IMR-90 (cell line): ENCODE measurements around the gene SCARB1. TPM values are rescaled to one million over a fixed set of nuclear protein-coding genes. Genes with fewer than 3 reads are reported as not detected.

Experiments
- ATAC-seq: fragments of 200-7000 bp; cut with Tn5 transposase; 2 replicates; pipeline ENCODE4 v1.9.1; 2020; ENCODE audit warnings: low read depth, mild to moderate bottlenecking, moderate library complexity
- BruUV-seq: library from RNA; stranded (reverse); fragments of 400-500 nt; replicated peaks from 2 replicates; lab custom pipeline; 2021; lab: Mats Ljungman, UMichigan
- CTCF ChIA-PET: fragments of 300-600 bp; formaldehyde crosslinking; extraction: SDS; loops from one replicate; lab custom pipeline; 2021; ENCODE audit warnings: antibody characterized with exemption; lab: Yijun Ruan, JAX
- POLR2A ChIA-PET: fragments of 300-600 bp; sonication (Branson Sonifier 250); formaldehyde crosslinking; loops from one replicate; lab custom pipeline; 2022; ENCODE audit warnings: antibody characterized with exemption; ENCODE audit not compliant: unreplicated experiment; lab: Charles Lee
- DNase-seq: peaks from one replicate; pipeline ENCODE4 v3.0.0; 2013
- H2AFZ ChIP-seq: replicated peaks from 2 replicates; pipeline ENCODE3; 2013; ENCODE audit warnings: low read length, mild to moderate bottlenecking; ENCODE audit not compliant: poor library complexity
- H2AK5ac ChIP-seq: 2 replicates; pipeline ENCODE4 v1.6.1; 2013; ENCODE audit warnings: low read depth, low read length, inconsistent platforms
- H2AK9ac ChIP-seq: replicated peaks from 2 replicates; pipeline ENCODE3; 2013; ENCODE audit warnings: mild to moderate bottlenecking, low read depth, low read length, moderate library complexity; ENCODE audit not compliant: poor library complexity
- H2BK120ac ChIP-seq: 2 replicates; pipeline ENCODE4 v1.6.1; 2013; ENCODE audit warnings: low read depth, low read length, inconsistent platforms
- H2BK15ac ChIP-seq: 3 replicates; pipeline ENCODE4 v1.6.1; 2013; ENCODE audit warnings: low read depth, low read length, inconsistent platforms
- H2BK20ac ChIP-seq: 2 replicates; pipeline ENCODE4 v1.6.1; 2013; ENCODE audit warnings: low read depth, mild to moderate bottlenecking, inconsistent platforms, low read length, moderate library complexity
- H2BK5ac ChIP-seq: 2 replicates; pipeline ENCODE4 v1.6.1; 2013; ENCODE audit warnings: mild to moderate bottlenecking, low read depth, low read length, inconsistent platforms; ENCODE audit not compliant: poor library complexity, severe bottlenecking
- H3K14ac ChIP-seq: replicated peaks from 2 replicates; pipeline ENCODE4 v1.6.1; 2013; ENCODE audit warnings: low read depth, low read length, inconsistent platforms
- H3K18ac ChIP-seq: 2 replicates; pipeline ENCODE4 v1.6.1; 2013; ENCODE audit warnings: low read depth, low read length, control low read depth
- H3K23ac ChIP-seq: 2 replicates; pipeline ENCODE4 v1.6.1; 2013; ENCODE audit warnings: low read depth, low read length, inconsistent platforms
- H3K27ac ChIP-seq: 2 replicates; pipeline ENCODE4 v1.5.1; 2013; ENCODE audit warnings: mild to moderate bottlenecking, control low read depth, low read length; ENCODE audit not compliant: insufficient read depth
- H3K27me3 ChIP-seq: 2 replicates; pipeline ENCODE4 v1.6.1; 2013; ENCODE audit warnings: low read length; ENCODE audit not compliant: control insufficient read depth, insufficient read depth
- H3K36me3 ChIP-seq: 2 replicates; pipeline ENCODE4 v1.6.1; 2013; ENCODE audit warnings: low read length, mixed read lengths; ENCODE audit not compliant: control insufficient read depth, insufficient read depth
- H3K4ac ChIP-seq: 2 replicates; pipeline ENCODE4 v1.6.1; 2013; ENCODE audit warnings: low read depth, low read length, inconsistent platforms
- H3K4me1 ChIP-seq: 2 replicates; pipeline ENCODE4 v1.6.1; 2013; ENCODE audit warnings: low read length, mixed read lengths; ENCODE audit not compliant: control insufficient read depth, insufficient read depth
- H3K4me2 ChIP-seq: 2 replicates; pipeline ENCODE4 v1.6.1; 2013; ENCODE audit warnings: low read depth, mild to moderate bottlenecking, control low read depth, low read length, moderate library complexity
- H3K4me3 ChIP-seq: 2 replicates; pipeline ENCODE4 v1.5.1; 2013; ENCODE audit warnings: low read depth, mild to moderate bottlenecking, control low read depth, low read length, moderate library complexity; ENCODE audit not compliant: insufficient read depth
- H3K56ac ChIP-seq: 2 replicates; pipeline ENCODE4 v1.6.1; 2013; ENCODE audit warnings: low read length, inconsistent platforms; ENCODE audit not compliant: insufficient read depth; ENCODE audit errors: extremely low read depth
- H3K79me1 ChIP-seq, 2 experiments: 2 replicates each; pipeline ENCODE4 v1.6.1; 2013; ENCODE audit warnings: low read length in 2 of 2, inconsistent platforms in 1 of 2, low read depth in 1 of 2
- H3K9ac ChIP-seq: 2 replicates; pipeline ENCODE4 v1.6.1; 2013; ENCODE audit warnings: low read depth, low read length, control low read depth
- H3K9me1 ChIP-seq: 2 replicates; pipeline ENCODE4 v1.6.1; 2013; ENCODE audit warnings: low read length, inconsistent platforms; ENCODE audit not compliant: insufficient read depth
- H3K9me3 ChIP-seq: 2 replicates; pipeline ENCODE4 v1.6.1; 2013; ENCODE audit warnings: low read length; ENCODE audit not compliant: control insufficient read depth, insufficient read depth
- H4K20me1 ChIP-seq: 2 replicates; pipeline ENCODE4 v1.6.1; 2013; ENCODE audit warnings: low read length, inconsistent platforms; ENCODE audit not compliant: insufficient read depth
- H4K5ac ChIP-seq: 2 replicates; pipeline ENCODE4 v1.6.1; 2013; ENCODE audit warnings: mild to moderate bottlenecking, low read depth, low read length, control low read depth
- H4K8ac ChIP-seq, 2 experiments: 2 replicates each; pipeline ENCODE4 v1.6.1; 2013; ENCODE audit warnings: low read depth in 2 of 2, low read length in 2 of 2, control low read depth in 1 of 2, inconsistent platforms in 1 of 2
- H4K91ac ChIP-seq: 2 replicates; pipeline ENCODE4 v1.6.1; 2013; ENCODE audit warnings: low read depth, low read length, inconsistent platforms; ENCODE audit not compliant: insufficient read depth
- BHLHE40 ChIP-seq: fragments of 150-350 bp; IDR thresholded peaks from 2 replicates; pipeline ENCODE4 v1.6.1; 2016; ENCODE audit warnings: mild to moderate bottlenecking, low read depth, low read length
- CEBPB ChIP-seq: IDR thresholded peaks from 2 replicates; pipeline ENCODE4 v1.6.1; 2012; ENCODE audit warnings: low read depth, low read length, improper control_type of control experiment
- FOS ChIP-seq: fragments of 150-350 bp; IDR thresholded peaks from 2 replicates; pipeline ENCODE4 v1.6.1; 2016; ENCODE audit warnings: low read depth, low read length
- MAFK ChIP-seq: IDR thresholded peaks from 2 replicates; pipeline ENCODE4 v1.6.1; 2012; ENCODE audit warnings: low read depth, low read length, improper control_type of control experiment
- MAZ ChIP-seq: IDR thresholded peaks from 2 replicates; pipeline ENCODE4 v1.6.1; 2012; ENCODE audit warnings: low read depth, mild to moderate bottlenecking, low read length, improper control_type of control experiment, moderate library complexity, borderline replicate concordance
- MXI1 ChIP-seq: IDR thresholded peaks from 2 replicates; pipeline ENCODE4 v1.6.1; 2012; ENCODE audit warnings: low read depth, mild to moderate bottlenecking, low read length, moderate library complexity, borderline replicate concordance
- NFE2L2 ChIP-seq: fragments of 150-350 bp; IDR thresholded peaks from 2 replicates; pipeline ENCODE4 v1.6.1; 2016; ENCODE audit warnings: low read depth, mild to moderate bottlenecking, low read length
- POLR2A ChIP-seq: IDR thresholded peaks from 2 replicates; pipeline ENCODE4 v1.6.1; 2012; ENCODE audit warnings: mild to moderate bottlenecking, low read depth, low read length
- RCOR1 ChIP-seq: IDR thresholded peaks from 2 replicates; pipeline ENCODE4 v1.6.1; 2012; ENCODE audit warnings: mild to moderate bottlenecking, low read length, improper control_type of control experiment; ENCODE audit not compliant: insufficient replicate concordance
- RFX5 ChIP-seq: IDR thresholded peaks from 2 replicates; pipeline ENCODE4 v1.8.0; 2012; ENCODE audit warnings: low read depth, mild to moderate bottlenecking, low read length, moderate library complexity
- SMC3 ChIP-seq: fragments of 150-350 bp; IDR thresholded peaks from 2 replicates; pipeline ENCODE4 v1.6.1; 2016; ENCODE audit warnings: low read depth, mild to moderate bottlenecking, antibody characterized with exemption, low read length, moderate library complexity
- WGBS, 2 experiments: methylation state at CpG; one replicate each; pipeline versions ENCODE4 v1.1.5 to v1.1.7; 2013; ENCODE audit warnings: missing lambda C conversion rate in 2 of 2; ENCODE audit not compliant: insufficient read length in 1 of 2; ENCODE audit errors: extremely low coverage in 2 of 2; 5-methylcytosine and 5-hydroxymethylcytosine counted together
- dilution Hi-C: fragments of 300-500 bp; cut with HindIII; formaldehyde crosslinking; loops from one replicate; pipeline ENCODE4 v1.14.3; 2018; ENCODE audit warnings: low sequenced_read_pairs; ENCODE audit not compliant: unreplicated experiment
- in situ Hi-C: fragments of 300-500 bp; cut with MboI; formaldehyde crosslinking; loops from 3 replicates; pipeline ENCODE4 v1.14.3; 2019; ENCODE audit warnings: low sequenced_read_pairs, inconsistent platforms, mixed read lengths
- intact Hi-C: fragments of 100-400 bp; cut with micrococcal nuclease; formaldehyde crosslinking; loops from 2 replicates; pipeline ENCODE4 v1.10.0; 2022
- polyA plus RNA-seq, 3 experiments: library from polyadenylated mRNA; depleted of rRNA; stranded (reverse); fragments of >200 nt; gene quantifications; 2 replicates each; pipeline ENCODE4 v1.2.3, GENCODE V29; 2012; ENCODE audit warnings: low replicate concordance in 1 of 3
- total RNA-seq: library from RNA; depleted of rRNA; stranded (reverse); fragments of >200 nt; gene quantifications from 2 replicates; pipeline ENCODE4 v1.2.3, GENCODE V29; 2012
- TF ChIP-seq, protein P1 (sequence below): fragments of 150-350 bp; IDR thresholded peaks from 2 replicates; pipeline ENCODE4 v1.6.1; 2017; ENCODE audit warnings: mild to moderate bottlenecking, antibody characterized with exemption, low read length, low read depth
- TF ChIP-seq, protein P2 (sequence below): fragments of 150-350 bp; IDR thresholded peaks from 2 replicates; pipeline ENCODE4 v1.6.1; 2016; ENCODE audit warnings: low read depth, mild to moderate bottlenecking, low read length, moderate library complexity, borderline replicate concordance

SCARB1 gene
- total and polyA plus RNA-seq, 2 of the 4 experiments (the other 2 are of a cell fraction), result 3.0 to 24.8 TPM

- H3K4me2 ChIP-seq, result peak overlapping the region; percentile 20
- in situ Hi-C loops (loop anchor here (5.0 kb wide), 2 partner anchors 199 to 384 kb away; partner anchors contain the start of gene NCOR2), dilution Hi-C loops (no loop called here), intact Hi-C loops (loop anchor here (2.0 to 10.0 kb wide), 6 partner anchors 84 to 714 kb away; no protein-coding TSS in a partner anchor)
- H3K9me3 ChIP-seq, result no peaks in the 10 kb centered on the region
- 0 out of 2 replicates have a peak overlapping the region, but pooled peaks have one; percentile 17 for H3K9ac ChIP-seq
- H2AFZ ChIP-seq, result peak overlapping the region; percentile 14
- peak overlapping the region; percentile 70 for H3K14ac ChIP-seq
- DNase-seq (no peak), ATAC-seq (no peak)
- H4K91ac ChIP-seq, result peak overlapping the region; percentile 27
- H2BK15ac ChIP-seq, result peak overlapping the region; percentile 59; the same call in 2 of the 3 replicates
- H3K4me3 ChIP-seq, result no peak overlapping the region
- ChIA-PET POLR2A (interaction anchor here (0.5 kb wide), 1 partner anchor 354 kb away, joined by 3 read pairs; no protein-coding TSS in a partner anchor), CTCF (interaction anchor here (0.6 to 2.9 kb wide), 12 partner anchors 12 to 727 kb away, joined by 3 to 13 read pairs (median 3); no protein-coding TSS in a partner anchor)
- peaks cover 0 to 4% of the 10 kb centered on the region in 2 experiments; a peak in 1 of 4 replicates for H3K79me1 ChIP-seq
- no peak overlapping the region for H2AK9ac ChIP-seq
- H3K9me1 ChIP-seq, result peaks cover 9% of the 10 kb centered on the region; the same call in 1 of the 2 replicates
- peak overlapping the region; percentile 41 for H4K5ac ChIP-seq
- no peaks in the 10 kb centered on the region for H3K36me3 ChIP-seq
- 0 out of 2 replicates have a peak overlapping the region, but pooled peaks have one; percentile 16 for H3K56ac ChIP-seq
- peak overlapping the region; percentile 73 for H2BK120ac ChIP-seq
- peak overlapping the region; percentile 15 to 44; a peak in 1 of 4 replicates for H4K8ac ChIP-seq
- WGBS, 2 experiments, result 90% methylated on average over 4 of the region's 9 CpGs; no CpG with 5 or more reads in 1 of the 2 experiments
- H2BK20ac ChIP-seq, result peak overlapping the region; percentile 9
- peak overlapping the region; percentile 65; the same call in 1 of the 2 replicates for H3K27ac ChIP-seq
- H2BK5ac ChIP-seq, result peak overlapping the region; percentile 6
- peaks cover 29% of the 10 kb centered on the region for H3K4me1 ChIP-seq
- H4K20me1 ChIP-seq, result peaks cover 15% of the 10 kb centered on the region
- H3K18ac ChIP-seq, result peak overlapping the region; percentile 35
- H3K4ac ChIP-seq, result peak overlapping the region; percentile 74
- no TSS peak for BruUV-seq
- peak overlapping the region; percentile 3; the same call in 1 of the 2 replicates for H3K23ac ChIP-seq
- H2AK5ac ChIP-seq, result peak overlapping the region; percentile 87; the same call in 1 of the 2 replicates
- no peaks in the 10 kb centered on the region for H3K27me3 ChIP-seq
- TF ChIP-seq BHLHE40 (no peak), FOS (no peak), RCOR1 (no peak), MAZ (no peak), RFX5 (no peak), NFE2L2 (no peak), POLR2A (no peak), MAFK (no peak), CEBPB (no peak), SMC3 (no peak), MXI1 (no peak)
- TF ChIP-seq, protein P1, sequence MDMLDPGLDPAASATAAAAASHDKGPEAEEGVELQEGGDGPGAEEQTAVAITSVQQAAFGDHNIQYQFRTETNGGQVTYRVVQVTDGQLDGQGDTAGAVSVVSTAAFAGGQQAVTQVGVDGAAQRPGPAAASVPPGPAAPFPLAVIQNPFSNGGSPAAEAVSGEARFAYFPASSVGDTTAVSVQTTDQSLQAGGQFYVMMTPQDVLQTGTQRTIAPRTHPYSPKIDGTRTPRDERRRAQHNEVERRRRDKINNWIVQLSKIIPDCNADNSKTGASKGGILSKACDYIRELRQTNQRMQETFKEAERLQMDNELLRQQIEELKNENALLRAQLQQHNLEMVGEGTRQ, result no peak
- TF ChIP-seq, protein P2, sequence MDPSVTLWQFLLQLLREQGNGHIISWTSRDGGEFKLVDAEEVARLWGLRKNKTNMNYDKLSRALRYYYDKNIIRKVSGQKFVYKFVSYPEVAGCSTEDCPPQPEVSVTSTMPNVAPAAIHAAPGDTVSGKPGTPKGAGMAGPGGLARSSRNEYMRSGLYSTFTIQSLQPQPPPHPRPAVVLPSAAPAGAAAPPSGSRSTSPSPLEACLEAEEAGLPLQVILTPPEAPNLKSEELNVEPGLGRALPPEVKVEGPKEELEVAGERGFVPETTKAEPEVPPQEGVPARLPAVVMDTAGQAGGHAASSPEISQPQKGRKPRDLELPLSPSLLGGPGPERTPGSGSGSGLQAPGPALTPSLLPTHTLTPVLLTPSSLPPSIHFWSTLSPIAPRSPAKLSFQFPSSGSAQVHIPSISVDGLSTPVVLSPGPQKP, result no peak
Observed at GRCh38 chr12:124765581-124766489, 97.8 kb downstream of the SCARB1 start.
